ENCODE measurements around the gene OPN1LW. TPM values are rescaled to one million over a fixed set of nuclear protein-coding genes. Genes with fewer than 3 reads are reported as not detected.
"Not testable (repeated sequence)": the region's sequence is repeated elsewhere in the genome, so short reads cannot be mapped to it uniquely, and the experiment has no call there.

OPN1LW gene
- total and polyA plus RNA-seq, 12 donors: not detected

DNA sequence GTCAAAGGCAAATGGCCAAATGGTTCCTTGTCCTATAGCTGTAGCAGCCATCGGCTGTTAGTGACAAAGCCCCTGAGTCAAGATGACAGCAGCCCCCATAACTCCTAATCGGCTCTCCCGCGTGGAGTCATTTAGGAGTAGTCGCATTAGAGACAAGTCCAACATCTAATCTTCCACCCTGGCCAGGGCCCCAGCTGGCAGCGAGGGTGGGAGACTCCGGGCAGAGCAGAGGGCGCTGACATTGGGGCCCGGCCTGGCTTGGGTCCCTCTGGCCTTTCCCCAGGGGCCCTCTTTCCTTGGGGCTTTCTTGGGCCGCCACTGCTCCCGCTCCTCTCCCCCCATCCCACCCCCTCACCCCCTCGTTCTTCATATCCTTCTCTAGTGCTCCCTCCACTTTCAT is 3.8 kb upstream of the OPN1LW start:
- no peak for DNase-seq
- H3K4me3 ChIP-seq: no peak overlapping the region
- WGBS, 2 donors: 86 to 95% methylated on average over 8 to 10 of the region's 12 CpGs

DNA sequence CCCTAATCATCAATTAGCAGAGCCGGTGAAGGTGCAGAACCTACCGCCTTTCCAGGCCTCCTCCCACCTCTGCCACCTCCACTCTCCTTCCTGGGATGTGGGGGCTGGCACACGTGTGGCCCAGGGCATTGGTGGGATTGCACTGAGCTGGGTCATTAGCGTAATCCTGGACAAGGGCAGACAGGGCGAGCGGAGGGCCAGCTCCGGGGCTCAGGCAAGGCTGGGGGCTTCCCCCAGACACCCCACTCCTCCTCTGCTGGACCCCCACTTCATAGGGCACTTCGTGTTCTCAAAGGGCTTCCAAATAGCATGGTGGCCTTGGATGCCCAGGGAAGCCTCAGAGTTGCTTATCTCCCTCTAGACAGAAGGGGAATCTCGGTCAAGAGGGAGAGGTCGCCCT is 3.3 kb upstream of the OPN1LW start:
- H3K27ac ChIP-seq: no peak overlapping the region
- H3K27me3 ChIP-seq: peaks cover 0 to 25% (median 0%) of the 10 kb centered on the region in 7 donors
- intact Hi-C loops (cut with DNase I): no loop called here
- TF ChIP-seq, protein P1, sequence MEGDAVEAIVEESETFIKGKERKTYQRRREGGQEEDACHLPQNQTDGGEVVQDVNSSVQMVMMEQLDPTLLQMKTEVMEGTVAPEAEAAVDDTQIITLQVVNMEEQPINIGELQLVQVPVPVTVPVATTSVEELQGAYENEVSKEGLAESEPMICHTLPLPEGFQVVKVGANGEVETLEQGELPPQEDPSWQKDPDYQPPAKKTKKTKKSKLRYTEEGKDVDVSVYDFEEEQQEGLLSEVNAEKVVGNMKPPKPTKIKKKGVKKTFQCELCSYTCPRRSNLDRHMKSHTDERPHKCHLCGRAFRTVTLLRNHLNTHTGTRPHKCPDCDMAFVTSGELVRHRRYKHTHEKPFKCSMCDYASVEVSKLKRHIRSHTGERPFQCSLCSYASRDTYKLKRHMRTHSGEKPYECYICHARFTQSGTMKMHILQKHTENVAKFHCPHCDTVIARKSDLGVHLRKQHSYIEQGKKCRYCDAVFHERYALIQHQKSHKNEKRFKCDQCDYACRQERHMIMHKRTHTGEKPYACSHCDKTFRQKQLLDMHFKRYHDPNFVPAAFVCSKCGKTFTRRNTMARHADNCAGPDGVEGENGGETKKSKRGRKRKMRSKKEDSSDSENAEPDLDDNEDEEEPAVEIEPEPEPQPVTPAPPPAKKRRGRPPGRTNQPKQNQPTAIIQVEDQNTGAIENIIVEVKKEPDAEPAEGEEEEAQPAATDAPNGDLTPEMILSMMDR (IDR thresholded peaks at IDR 0.05): no peak
- H3K4me1 ChIP-seq: peaks cover 0 to 15% (median 0%) of the 10 kb centered on the region in 9 donors
- no peaks in the 10 kb centered on the region for H3K9me3 ChIP-seq
- no peaks in the 10 kb centered on the region for H3K36me3 ChIP-seq
- 94 to 96% methylated on average over 9 to 10 of the region's 10 CpGs for WGBS, 2 donors
- no peak for DNase-seq
- no peak overlapping the region for H3K4me3 ChIP-seq
- ATAC-seq: no peak

More for the DNA sequence above, 3.8 kb upstream of the OPN1LW start:
- Histone ChIP-seq H3K27me3 (peaks cover 0 to 31% (median 0%) of the 10 kb centered on the region in 7 donors), H3K9me3 (no peaks in the 10 kb centered on the region), H3K27ac (no peak overlapping the region), H3K36me3 (no peaks in the 10 kb centered on the region), H3K4me1 (peaks cover 0 to 19% (median 0%) of the 10 kb centered on the region in 9 donors)
- TF ChIP-seq, protein P1 (IDR thresholded peaks at IDR 0.05): no peak
- ATAC-seq: no peak
- intact Hi-C loops (cut with DNase I): no loop called here

- Histone ChIP-seq H3K9me3 (no peaks in the 10 kb centered on the region), H3K27ac (no peak overlapping the region), H3K27me3 (peaks cover 0 to 13% (median 0%) of the 10 kb centered on the region in 7 donors), H3K4me1 (no peaks in the 10 kb centered on the region), H3K4me3 (no peak overlapping the region), H3K36me3 (no peaks in the 10 kb centered on the region)
- 84 to 92% methylated on average over 8 of the region's 8 CpGs for WGBS, 2 donors
- TF ChIP-seq, protein P1 (IDR thresholded peaks at IDR 0.05): no peak
- DNase-seq: no peak
- intact Hi-C loops (cut with DNase I): no loop called here
- no peak for ATAC-seq
Observed at GRCh38 chrX:154142386-154142785, 1.7 kb upstream of the OPN1LW start.

DNA sequence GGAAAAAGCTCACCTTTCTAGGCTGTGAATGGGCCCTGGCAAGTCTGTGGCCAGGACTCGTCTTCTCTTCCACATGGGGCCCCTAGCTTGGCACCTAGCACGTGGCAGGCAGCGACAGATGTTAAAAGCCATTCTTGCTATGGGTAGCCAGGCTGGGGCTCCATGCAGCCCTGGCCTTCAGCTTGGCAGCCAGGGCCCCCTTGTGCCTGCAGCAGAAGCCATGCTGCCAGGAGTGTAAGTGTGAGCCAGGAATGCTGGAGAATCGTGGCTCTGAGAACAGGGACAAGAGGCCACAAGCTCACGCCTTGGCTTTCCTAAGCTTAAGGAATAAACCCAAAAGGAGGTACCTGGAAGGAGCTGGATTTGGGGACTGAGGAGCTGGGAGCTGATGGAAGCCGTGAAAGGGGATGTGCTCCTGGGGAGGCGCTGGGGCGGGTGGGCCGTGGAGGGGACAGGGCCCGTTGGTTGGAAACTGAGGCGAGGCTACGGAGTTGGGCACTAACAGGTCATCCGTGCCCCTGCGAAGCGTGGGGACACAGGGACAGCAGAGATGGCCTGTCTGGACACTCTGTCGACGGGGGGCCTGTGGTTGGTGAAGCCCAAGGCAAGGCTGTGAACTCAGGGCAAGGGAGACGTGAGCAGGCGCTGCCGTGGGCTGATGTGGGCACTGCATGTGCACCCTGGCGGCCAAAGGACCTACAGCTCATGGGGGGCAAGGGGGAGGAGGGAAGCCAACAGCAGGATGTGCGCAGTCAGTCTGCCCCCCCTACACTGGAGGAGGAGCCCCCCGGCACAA is 895 bp upstream of the OPN1LW start:
- intact Hi-C loops (cut with DNase I): no loop called here

GRCh38 chrX:154151030-154151429 is 7.0 kb downstream of the OPN1LW start:
- ATAC-seq; H3K4me1 ChIP-seq; H3K36me3 ChIP-seq; DNase-seq; H3K9me3 ChIP-seq; H3K27me3 ChIP-seq; H3K27ac ChIP-seq; intact Hi-C loops (cut with DNase I); H3K4me3 ChIP-seq: not testable (repeated sequence)
- WGBS, 2 donors: 92 to 100% methylated on average over 1 of the region's 6 CpGs

More for the DNA sequence above, 895 bp upstream of the OPN1LW start:
- ATAC-seq: no peak
- no peak for DNase-seq
- TF ChIP-seq, protein P1 (IDR thresholded peaks at IDR 0.05): no peak
- 88 to 92% methylated on average over 18 to 23 of the region's 23 CpGs for WGBS, 2 donors
- no peaks in the 10 kb centered on the region for H3K9me3 ChIP-seq
- H3K4me3 ChIP-seq: no peak overlapping the region
- H3K27ac ChIP-seq: no peak overlapping the region
- no peaks in the 10 kb centered on the region for H3K4me1 ChIP-seq
- H3K36me3 ChIP-seq: no peaks in the 10 kb centered on the region
- peaks cover 0 to 11% (median 0%) of the 10 kb centered on the region in 7 donors for H3K27me3 ChIP-seq

GRCh38 chrX:154156221-154156620 is 12.2 kb downstream of the OPN1LW start:
- H3K27me3 ChIP-seq; H3K9me3 ChIP-seq; H3K27ac ChIP-seq; ATAC-seq; DNase-seq; intact Hi-C loops (cut with DNase I); H3K4me3 ChIP-seq; H3K4me1 ChIP-seq; H3K36me3 ChIP-seq: not testable (repeated sequence)
- WGBS, 2 donors: 94 to 99% methylated on average over 8 to 10 of the region's 11 CpGs

GRCh38 chrX:154157207-154157606 is 13.2 kb downstream of the OPN1LW start:
- ATAC-seq: peak; percentile 75 to 92 (median 87)
- DNase-seq; H3K27ac ChIP-seq; intact Hi-C loops (cut with DNase I); H3K36me3 ChIP-seq; H3K9me3 ChIP-seq; H3K4me3 ChIP-seq; H3K27me3 ChIP-seq; H3K4me1 ChIP-seq: not testable (repeated sequence)
- WGBS, 2 donors: no CpG with 5 or more reads among the region's 2 CpGs
